Endothelial cell of umbilical vein (primary cell): ENCODE results near the gene TGFB1. TPM values are rescaled to one million over a fixed set of nuclear protein-coding genes. Genes with fewer than 3 reads are reported as not detected.

Experiments used
- BruUV-seq: library from RNA; stranded (reverse); fragments of 400-500 nt; replicated peaks from 2 replicates; lab custom pipeline; 2021; lab: Mats Ljungman, UMichigan
- CTCF ChIA-PET: fragments of 300-600, 350-600 bp; sonication (Branson Sonifier 250); formaldehyde crosslinking; loops from one replicate; lab custom pipeline; 2021; ENCODE audit warnings: antibody characterized with exemption, inconsistent platforms; lab: Charles Lee
- POLR2A ChIA-PET: fragments of 300-600, 350-600 bp; sonication (Branson Sonifier 250); formaldehyde crosslinking; loops from one replicate; lab custom pipeline; 2021; ENCODE audit warnings: antibody characterized with exemption, inconsistent platforms; lab: Charles Lee
- DNase-seq: peaks from one replicate; pipeline ENCODE4 v3.0.0-alpha.2; 2011; ENCODE audit warnings: low read depth, low spot score
- FAIRE-seq: peaks from 2 replicates; lab custom pipeline; 2011; peaks lifted over from hg19 to GRCh38; lab: Jason Lieb, UNC
- H2AFZ ChIP-seq: 2 replicates; pipeline ENCODE4 v1.6.0; 2012; ENCODE audit warnings: low read depth, low read length, control low read depth, inconsistent platforms
- H3K27ac ChIP-seq: 2 replicates; pipeline ENCODE4 v1.5.1; 2011; ENCODE audit warnings: low read depth, mild to moderate bottlenecking, control low read depth, low read length, moderate library complexity; ENCODE audit not compliant: insufficient read depth
- H3K27me3 ChIP-seq, 2 experiments: 2 replicates each; pipeline versions ENCODE4 v1.6.0 to v1.6.1; 2011; ENCODE audit warnings: low read length in 2 of 2, mixed read lengths in 1 of 2; ENCODE audit not compliant: control insufficient read depth in 2 of 2, insufficient read depth in 2 of 2
- H3K36me3 ChIP-seq, 2 experiments: 2 replicates in 1 of 2; 3 replicates in 1 of 2; pipeline ENCODE4 v1.5.1; 2011; ENCODE audit warnings: low read length in 2 of 2, mild to moderate bottlenecking in 1 of 2, moderate library complexity in 1 of 2; ENCODE audit not compliant: control insufficient read depth in 2 of 2, insufficient read depth in 2 of 2; ENCODE audit errors: extremely low read depth in 1 of 2
- H3K4me1 ChIP-seq: 3 replicates; pipeline ENCODE4 v1.5.1; 2011; ENCODE audit warnings: mild to moderate bottlenecking, low read length; ENCODE audit not compliant: control insufficient read depth, insufficient read depth; ENCODE audit errors: extremely low read depth
- H3K4me2 ChIP-seq: 2 replicates; pipeline ENCODE4 v1.6.1; 2011; ENCODE audit warnings: low read length, control low read depth, mixed read lengths; ENCODE audit not compliant: insufficient read depth
- H3K4me3 ChIP-seq, 3 experiments: fragments of 200-600 bp in 1 of 3; sonication (generic), shearing (Covaris generic) in 1 of 3; replicated peaks in 1 of 3; 2 replicates each; pipeline ENCODE4 v1.5.1; 2011 to 2016; ENCODE audit warnings: control low read depth in 3 of 3, low read length in 3 of 3, mild to moderate bottlenecking in 2 of 3, inconsistent platforms in 1 of 3, low read depth in 1 of 3, moderate library complexity in 1 of 3; ENCODE audit not compliant: insufficient read depth in 1 of 3
- H3K79me2 ChIP-seq: 2 replicates; pipeline ENCODE4 v1.6.0; 2012; ENCODE audit warnings: low read length, inconsistent platforms; ENCODE audit not compliant: control insufficient read depth, insufficient read depth
- H3K9ac ChIP-seq: replicated peaks from 2 replicates; pipeline ENCODE3; 2011; ENCODE audit warnings: low read length, control low read depth; ENCODE audit not compliant: insufficient read depth; ENCODE audit errors: extremely low read depth
- H3K9me1 ChIP-seq: replicated peaks from 3 replicates; pipeline ENCODE4 v1.6.0; 2011; ENCODE audit warnings: mild to moderate bottlenecking, low read length; ENCODE audit not compliant: control insufficient read depth, insufficient read depth; ENCODE audit errors: extremely low read depth
- H3K9me3 ChIP-seq: replicated peaks from 2 replicates; pipeline ENCODE4 v1.5.1; 2012; ENCODE audit warnings: low read length, inconsistent platforms; ENCODE audit not compliant: control insufficient read depth, insufficient read depth
- H4K20me1 ChIP-seq: replicated peaks from 2 replicates; pipeline ENCODE3; 2011; ENCODE audit warnings: mild to moderate bottlenecking, low read length; ENCODE audit not compliant: control insufficient read depth, insufficient read depth; ENCODE audit errors: extremely low read depth
- EZH2 ChIP-seq: IDR thresholded peaks from 2 replicates; pipeline ENCODE4 v1.6.1; 2012; ENCODE audit warnings: borderline replicate concordance, low read depth, mild to moderate bottlenecking, moderate library complexity, low read length, inconsistent platforms; ENCODE audit not compliant: severe bottlenecking
- FOS ChIP-seq: IDR thresholded peaks from 2 replicates; pipeline ENCODE4 v1.6.1; 2011; ENCODE audit warnings: mild to moderate bottlenecking, low read length, moderate library complexity, borderline replicate concordance; ENCODE audit not compliant: insufficient read depth
- GATA2 ChIP-seq: IDR thresholded peaks from 2 replicates; pipeline ENCODE4 v1.7.0; 2011; ENCODE audit warnings: low read depth, mild to moderate bottlenecking, moderate library complexity, mixed read lengths, low read length; ENCODE audit not compliant: insufficient read length, insufficient read depth
- JUN ChIP-seq: IDR thresholded peaks from 2 replicates; pipeline ENCODE4 v1.6.1; 2011; ENCODE audit warnings: borderline replicate concordance, low read depth; ENCODE audit not compliant: insufficient read length, insufficient read depth
- MYC ChIP-seq: IDR thresholded peaks from one replicate; pipeline ENCODE4 v1.6.1; 2011; ENCODE audit warnings: mild to moderate bottlenecking, low read depth, low read length
- POLR2A ChIP-seq: IDR thresholded peaks from 2 replicates; pipeline ENCODE4 v1.6.1; 2012; ENCODE audit warnings: low read depth, mild to moderate bottlenecking, control low read depth, low read length
- POLR2AphosphoS5 ChIP-seq: IDR thresholded peaks from 2 replicates; pipeline ENCODE4 v1.6.1; 2012; ENCODE audit warnings: low read depth, mild to moderate bottlenecking, control low read depth, low read length, moderate library complexity; ENCODE audit not compliant: insufficient read depth
- dilution Hi-C: fragments of 300-500 bp; cut with MboI; formaldehyde crosslinking; loops from one replicate; pipeline ENCODE4 v1.15.0; 2019; ENCODE audit warnings: low sequenced_read_pairs; ENCODE audit not compliant: extremely low pct_ligation_motif_present
- intact Hi-C: fragments of 100-400 bp; cut with micrococcal nuclease; formaldehyde crosslinking; loops from one replicate; pipeline ENCODE4 v1.10.0; 2022
- polyA plus RNA-seq, 4 experiments: library from polyadenylated mRNA; depleted of rRNA in 3 of 4; stranded (reverse) in 3 of 4; unstranded in 1 of 4; fragments of >200 nt; gene quantifications; 2 replicates each; pipeline versions ENCODE4 v1.2.1 to v1.2.3, GENCODE V29; 2011 to 2012; ENCODE audit warnings: missing spikeins in 1 of 4
- total RNA-seq: library from RNA; stranded (reverse); gene quantifications from 2 replicates; pipeline ENCODE4 v1.2.3, GENCODE V29; 2021
- TF ChIP-seq, protein P1 (sequence below), 2 donors: IDR thresholded peaks; 1 replicate in 1 of 2; 2 replicates in 1 of 2; pipeline ENCODE4 v1.5.1; 2011; ENCODE audit warnings: low read length in 2 of 2, mild to moderate bottlenecking in 2 of 2, moderate library complexity in 2 of 2, control low read depth in 1 of 2, inconsistent platforms in 1 of 2, low read depth in 1 of 2; ENCODE audit not compliant: insufficient read depth in 1 of 2; ENCODE audit errors: extremely low read depth in 1 of 2
- TF ChIP-seq, protein P2 (sequence below): IDR thresholded peaks from 2 replicates; pipeline ENCODE4 v1.6.1; 2011; ENCODE audit not compliant: insufficient read depth, insufficient read length

Gene TGFB1
- total and polyA plus RNA-seq, 2 donors (not counting 3 experiments of a cell fraction or from before 2014, with no cell fraction given) = 64.4 to 250 TPM

DNA sequence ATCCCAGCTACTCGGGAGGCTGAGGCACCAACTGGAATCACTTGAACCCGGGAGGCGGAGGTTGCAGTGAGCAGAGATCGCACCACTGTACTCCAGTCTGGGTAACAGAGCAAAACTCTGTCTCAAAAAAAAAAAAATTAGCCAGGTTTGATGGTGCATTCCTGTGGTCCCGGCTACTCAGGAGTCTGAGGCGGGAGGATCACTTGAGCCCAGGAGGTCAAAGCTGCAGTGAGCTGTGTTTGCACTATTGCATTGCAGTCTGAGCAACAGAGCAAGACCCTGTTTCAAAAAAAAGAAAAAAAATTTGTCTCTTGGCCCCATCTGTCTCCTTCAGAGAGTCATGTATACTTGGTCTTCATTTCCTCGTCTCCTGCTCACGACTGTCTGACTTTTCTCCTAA lies 42.1 kb downstream of the TGFB1 start:
- no peak for FAIRE-seq
- CTCF ChIA-PET = interaction anchor here (1.2 to 1.9 kb wide), 2 partner anchors 10 to 41 kb away, joined by 4 to 9 read pairs; no protein-coding TSS in a partner anchor
- Histone ChIP-seq H3K36me3 (peaks cover 9 to 18% of the 10 kb centered on the region in 2 experiments), H3K9ac (no peak overlapping the region), H4K20me1 (no peaks in the 10 kb centered on the region), H3K9me1 (no peaks in the 10 kb centered on the region), H2AFZ (no peak overlapping the region), H3K9me3 (no peaks in the 10 kb centered on the region), H3K27ac (no peak overlapping the region), H3K4me3 (no peak overlapping the region), H3K79me2 (peaks cover 37% of the 10 kb centered on the region), H3K4me1 (peaks cover 35% of the 10 kb centered on the region), H3K27me3 (no peaks in the 10 kb centered on the region), H3K4me2 (no peak overlapping the region)
- dilution Hi-C loops = no loop called here
- TF ChIP-seq POLR2A = no peak
- no peak for TF ChIP-seq JUN
- TF ChIP-seq, protein P1, sequence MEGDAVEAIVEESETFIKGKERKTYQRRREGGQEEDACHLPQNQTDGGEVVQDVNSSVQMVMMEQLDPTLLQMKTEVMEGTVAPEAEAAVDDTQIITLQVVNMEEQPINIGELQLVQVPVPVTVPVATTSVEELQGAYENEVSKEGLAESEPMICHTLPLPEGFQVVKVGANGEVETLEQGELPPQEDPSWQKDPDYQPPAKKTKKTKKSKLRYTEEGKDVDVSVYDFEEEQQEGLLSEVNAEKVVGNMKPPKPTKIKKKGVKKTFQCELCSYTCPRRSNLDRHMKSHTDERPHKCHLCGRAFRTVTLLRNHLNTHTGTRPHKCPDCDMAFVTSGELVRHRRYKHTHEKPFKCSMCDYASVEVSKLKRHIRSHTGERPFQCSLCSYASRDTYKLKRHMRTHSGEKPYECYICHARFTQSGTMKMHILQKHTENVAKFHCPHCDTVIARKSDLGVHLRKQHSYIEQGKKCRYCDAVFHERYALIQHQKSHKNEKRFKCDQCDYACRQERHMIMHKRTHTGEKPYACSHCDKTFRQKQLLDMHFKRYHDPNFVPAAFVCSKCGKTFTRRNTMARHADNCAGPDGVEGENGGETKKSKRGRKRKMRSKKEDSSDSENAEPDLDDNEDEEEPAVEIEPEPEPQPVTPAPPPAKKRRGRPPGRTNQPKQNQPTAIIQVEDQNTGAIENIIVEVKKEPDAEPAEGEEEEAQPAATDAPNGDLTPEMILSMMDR (IDR thresholded peaks at IDR 0.05; ENCODE audit: extremely low read depth in 1 of 2, insufficient read depth in 1 of 2, low read depth in 1 of 2, low read length in 2 of 2) = no peak
- TF ChIP-seq EZH2 = no peak
- DNase-seq = no peak
- no TSS peak for BruUV-seq
- intact Hi-C loops = no loop called here
- POLR2A ChIA-PET = no interaction called here

DNA sequence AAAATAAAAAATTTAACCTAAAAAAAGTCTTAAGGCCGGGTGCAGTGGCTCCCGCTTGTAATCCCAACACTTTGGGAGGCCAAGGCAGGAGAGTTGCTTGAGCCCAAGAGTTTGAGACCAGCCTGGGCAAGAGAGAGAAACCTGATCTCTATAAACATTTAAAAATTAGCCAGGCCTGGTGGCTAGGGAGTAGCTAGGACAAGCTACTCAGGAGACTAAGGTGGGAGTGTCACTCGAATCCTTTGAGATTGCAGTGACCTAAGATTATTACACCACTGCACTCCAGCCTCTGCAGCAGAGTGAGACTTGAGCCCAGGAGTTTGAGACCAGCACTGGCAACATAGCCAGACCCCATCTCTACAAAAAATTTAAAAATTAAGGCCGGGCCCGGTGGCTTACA lies 42.6 kb downstream of the TGFB1 start:
- DNase-seq (no peak), FAIRE-seq (no peak)
- Histone ChIP-seq H3K36me3 (peaks cover 14 to 18% of the 10 kb centered on the region in 2 experiments), H3K9me3 (no peaks in the 10 kb centered on the region), H3K27ac (peak overlapping the region; percentile 57), H4K20me1 (no peaks in the 10 kb centered on the region), H3K79me2 (peaks cover 37% of the 10 kb centered on the region), H3K9ac (peak overlapping the region; percentile 83), H3K4me1 (peaks cover 40% of the 10 kb centered on the region), H3K27me3 (no peaks in the 10 kb centered on the region), H3K4me2 (peak overlapping the region; percentile 95), H2AFZ (no peak overlapping the region), H3K9me1 (no peaks in the 10 kb centered on the region), H3K4me3 (peak overlapping the region; percentile 71 to 97 (median 81))
- TF ChIP-seq POLR2AphosphoS5 (no peak), EZH2 (no peak), GATA2 (no peak), MYC (no peak), JUN (no peak), FOS (no peak)
- TF ChIP-seq, protein P2, sequence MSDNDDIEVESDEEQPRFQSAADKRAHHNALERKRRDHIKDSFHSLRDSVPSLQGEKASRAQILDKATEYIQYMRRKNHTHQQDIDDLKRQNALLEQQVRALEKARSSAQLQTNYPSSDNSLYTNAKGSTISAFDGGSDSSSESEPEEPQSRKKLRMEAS = no peak
- dilution Hi-C loops (no loop called here), intact Hi-C loops (no loop called here)
- POLR2A ChIA-PET = no interaction called here
- CTCF ChIA-PET = interaction anchor here (1.2 to 1.9 kb wide), 4 partner anchors 11 to 121 kb away, joined by 4 to 9 read pairs (median 4); no protein-coding TSS in a partner anchor
- BruUV-seq = no TSS peak
